DOHH2 (cell line): Measurements from ENCODE around the gene RSBN1.

Experiments
- H3F3A ChIP-seq: fragments of 200-600 bp; sonication (generic), shearing (Covaris generic); 2 replicates; pipeline ENCODE4 v1.6.0; 2016; ENCODE audit warnings: antibody characterized with exemption, mild to moderate bottlenecking; ENCODE audit not compliant: control insufficient read depth, insufficient read depth
- H3K27ac ChIP-seq: fragments of 200-600 bp; sonication (generic); 2 replicates; pipeline ENCODE4 v1.5.1; 2014; ENCODE audit warnings: low read depth, mild to moderate bottlenecking, low read length, moderate library complexity
- H3K27me3 ChIP-seq: fragments of 200-600 bp; sonication (generic); 2 replicates; pipeline ENCODE4 v1.6.1; 2014; ENCODE audit warnings: mild to moderate bottlenecking, low read length, mixed read lengths; ENCODE audit not compliant: control insufficient read depth
- H3K36me3 ChIP-seq: fragments of 200-600 bp; sonication (generic); 2 replicates; pipeline ENCODE4 v1.6.1; 2014; ENCODE audit warnings: mild to moderate bottlenecking, low read length, moderate library complexity, mixed read lengths; ENCODE audit not compliant: control insufficient read depth
- H3K4me1 ChIP-seq: fragments of 200-600 bp; sonication (generic); 2 replicates; pipeline ENCODE4 v1.6.1; 2014; ENCODE audit warnings: mild to moderate bottlenecking, low read length, mixed read lengths; ENCODE audit not compliant: control insufficient read depth
- H3K4me2 ChIP-seq: fragments of 200-600 bp; sonication (generic); 2 replicates; pipeline ENCODE4 v1.6.0; 2014; ENCODE audit warnings: mild to moderate bottlenecking, low read length, moderate library complexity
- H3K4me3 ChIP-seq: fragments of 200-600 bp; sonication (generic); 2 replicates; pipeline ENCODE4 v1.5.1; 2014; ENCODE audit warnings: mild to moderate bottlenecking, low read length, mixed read lengths
- H3K79me2 ChIP-seq: fragments of 200-600 bp; sonication (generic); 2 replicates; pipeline ENCODE4 v1.6.1; 2014; ENCODE audit warnings: mild to moderate bottlenecking, low read length, mixed read lengths; ENCODE audit not compliant: control insufficient read depth
- H3K9me2 ChIP-seq: fragments of 200-600 bp; sonication (generic); replicated peaks from 2 replicates; pipeline ENCODE4 v1.6.1; 2014; ENCODE audit warnings: mild to moderate bottlenecking, low read length, mixed read lengths; ENCODE audit not compliant: control insufficient read depth
- H3K9me3 ChIP-seq: fragments of 200-600 bp; sonication (generic); 2 replicates; pipeline ENCODE4 v1.6.1; 2014; ENCODE audit warnings: antibody characterized with exemption, low read length, mixed read lengths; ENCODE audit not compliant: control insufficient read depth, insufficient read depth
- H4K20me1 ChIP-seq: fragments of 200-600 bp; sonication (generic); 2 replicates; pipeline ENCODE4 v1.6.0; 2014; ENCODE audit warnings: low read depth, mild to moderate bottlenecking, antibody characterized with exemption, low read length, moderate library complexity; ENCODE audit not compliant: control insufficient read depth, insufficient read depth
- CTCF ChIP-seq: fragments of 200-600 bp; sonication (generic); IDR thresholded peaks from one replicate; pipeline ENCODE4 v1.5.1; 2014; ENCODE audit warnings: antibody characterized with exemption, mild to moderate bottlenecking, low read depth, low read length; ENCODE audit not compliant: poor library complexity, severe bottlenecking
- EZH2phosphoT487 ChIP-seq: fragments of 200-600 bp; sonication (generic); IDR thresholded peaks from 2 replicates; pipeline ENCODE4 v1.6.1; 2017; ENCODE audit warnings: borderline replicate concordance, mild to moderate bottlenecking, antibody characterized with exemption, low read length, moderate library complexity, mixed read lengths

Gene RSBN1

GRCh38 chr1:113809670-113810602 lies 2.3 kb downstream of the RSBN1 start:
- 0 out of 2 replicates have a peak, but pooled peaks cover 5% of the 10 kb centered on the region for H4K20me1 ChIP-seq
- peaks cover 18% of the 10 kb centered on the region for H3F3A ChIP-seq
- TF ChIP-seq CTCF (no peak), EZH2phosphoT487 (no peak)
- H3K4me1 ChIP-seq: peaks cover 40% of the 10 kb centered on the region
- no peaks in the 10 kb centered on the region for H3K9me3 ChIP-seq
- H3K36me3 ChIP-seq: peaks cover 40% of the 10 kb centered on the region
- no peaks in the 10 kb centered on the region for H3K9me2 ChIP-seq
- H3K27me3 ChIP-seq: no peaks in the 10 kb centered on the region
- no peak overlapping the region for H3K27ac ChIP-seq
- H3K4me3 ChIP-seq: peak overlapping the region; percentile 94
- peaks cover 70% of the 10 kb centered on the region for H3K79me2 ChIP-seq
- H3K4me2 ChIP-seq: peak overlapping the region; percentile 74

- no peak for TF ChIP-seq EZH2phosphoT487
- TF ChIP-seq CTCF: no peak
- Histone ChIP-seq H3K9me3 (no peaks in the 10 kb centered on the region), H3K36me3 (peaks cover 33% of the 10 kb centered on the region), H3K27ac (no peak overlapping the region), H3K4me2 (peak overlapping the region; percentile 74), H3F3A (peaks cover 8% of the 10 kb centered on the region; the same call in 1 of the 2 replicates), H3K79me2 (peaks cover 84% of the 10 kb centered on the region), H3K9me2 (no peaks in the 10 kb centered on the region), H3K4me3 (peak overlapping the region; percentile 33; the same call in 1 of the 2 replicates), H4K20me1 (peaks cover 9% of the 10 kb centered on the region), H3K27me3 (no peaks in the 10 kb centered on the region), H3K4me1 (peaks cover 35% of the 10 kb centered on the region)
Measured at GRCh38 chr1:113808450-113809195, 3.7 kb downstream of the RSBN1 start.

- H3K9me2 ChIP-seq: no peaks in the 10 kb centered on the region
- no peaks in the 10 kb centered on the region for H3F3A ChIP-seq
- peaks cover 20% of the 10 kb centered on the region for H3K36me3 ChIP-seq
- peaks cover 24% of the 10 kb centered on the region for H3K4me1 ChIP-seq
- peaks cover 15% of the 10 kb centered on the region for H4K20me1 ChIP-seq
- no peak for TF ChIP-seq CTCF
- H3K9me3 ChIP-seq: no peaks in the 10 kb centered on the region
- H3K27ac ChIP-seq: no peak overlapping the region
- H3K4me3 ChIP-seq: no peak overlapping the region
- H3K27me3 ChIP-seq: no peaks in the 10 kb centered on the region
- peaks cover 99% of the 10 kb centered on the region for H3K79me2 ChIP-seq
- H3K4me2 ChIP-seq: no peak overlapping the region
Measured at GRCh38 chr1:113805639-113806038, 6.6 kb downstream of the RSBN1 start.
